ENCODE results near the gene STARD7. TPM values are rescaled to one million over a fixed set of nuclear protein-coding genes. Genes with fewer than 3 reads are reported as not detected.

STARD7 gene
- total RNA-seq, 2 donors from 2014 or later, result 68.5 to 91.3 TPM

- no peaks in the 10 kb centered on the region for H3K36me3 ChIP-seq (replicated peaks in 1 of 2; ENCODE audit: insufficient read depth in 1 of 2, low read depth in 2 of 2)
- no peak overlapping the region for H3K4me3 ChIP-seq
- ATAC-seq (no peak), DNase-seq (no peak)
- WGBS, 2 donors, result 86 to 91% methylated on average over 7 to 9 of the region's 9 CpGs
- no peaks in the 10 kb centered on the region for H3K27me3 ChIP-seq
- intact Hi-C loops (cut with DNase I), result no loop called here
- peaks cover 24% of the 10 kb centered on the region for H3K4me1 ChIP-seq
- TF ChIP-seq POLR2A (IDR thresholded peaks at IDR 0.05), result no peak
- TF ChIP-seq, protein P1, sequence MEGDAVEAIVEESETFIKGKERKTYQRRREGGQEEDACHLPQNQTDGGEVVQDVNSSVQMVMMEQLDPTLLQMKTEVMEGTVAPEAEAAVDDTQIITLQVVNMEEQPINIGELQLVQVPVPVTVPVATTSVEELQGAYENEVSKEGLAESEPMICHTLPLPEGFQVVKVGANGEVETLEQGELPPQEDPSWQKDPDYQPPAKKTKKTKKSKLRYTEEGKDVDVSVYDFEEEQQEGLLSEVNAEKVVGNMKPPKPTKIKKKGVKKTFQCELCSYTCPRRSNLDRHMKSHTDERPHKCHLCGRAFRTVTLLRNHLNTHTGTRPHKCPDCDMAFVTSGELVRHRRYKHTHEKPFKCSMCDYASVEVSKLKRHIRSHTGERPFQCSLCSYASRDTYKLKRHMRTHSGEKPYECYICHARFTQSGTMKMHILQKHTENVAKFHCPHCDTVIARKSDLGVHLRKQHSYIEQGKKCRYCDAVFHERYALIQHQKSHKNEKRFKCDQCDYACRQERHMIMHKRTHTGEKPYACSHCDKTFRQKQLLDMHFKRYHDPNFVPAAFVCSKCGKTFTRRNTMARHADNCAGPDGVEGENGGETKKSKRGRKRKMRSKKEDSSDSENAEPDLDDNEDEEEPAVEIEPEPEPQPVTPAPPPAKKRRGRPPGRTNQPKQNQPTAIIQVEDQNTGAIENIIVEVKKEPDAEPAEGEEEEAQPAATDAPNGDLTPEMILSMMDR (IDR thresholded peaks at IDR 0.05), result no peak
- H3K27ac ChIP-seq, result no peak overlapping the region
- H3K9me3 ChIP-seq, result no peaks in the 10 kb centered on the region
Observed at GRCh38 chr2:96147593-96148201, 60.9 kb downstream of the STARD7 start.

GRCh38 chr2:96146881-96147592 lies 61.6 kb downstream of the STARD7 start:
- H3K4me1 ChIP-seq, result peaks cover 24% of the 10 kb centered on the region
- 61 to 81% methylated on average over 5 to 9 of the region's 9 CpGs for WGBS, 2 donors
- H3K36me3 ChIP-seq (replicated peaks in 1 of 2; ENCODE audit: insufficient read depth in 1 of 2, low read depth in 2 of 2), result no peaks in the 10 kb centered on the region
- no peak for TF ChIP-seq POLR2A (IDR thresholded peaks at IDR 0.05)
- TF ChIP-seq, protein P1 (IDR thresholded peaks at IDR 0.05), result no peak
- H3K4me3 ChIP-seq, result no peak overlapping the region
- DNase-seq, result no peak
- ATAC-seq, result no peak
- intact Hi-C loops (cut with DNase I), result no loop called here
- no peaks in the 10 kb centered on the region for H3K27me3 ChIP-seq
- H3K9me3 ChIP-seq, result no peaks in the 10 kb centered on the region
- H3K27ac ChIP-seq, result peak overlapping the region in 1 of 4 donors; percentile 69

GRCh38 chr2:96146153-96146880 lies 62.3 kb downstream of the STARD7 start:
- H3K9me3 ChIP-seq, result no peaks in the 10 kb centered on the region
- H3K27ac ChIP-seq, result peak overlapping the region in 2 of 4 donors; percentile 15 to 69
- H3K4me3 ChIP-seq, result no peak overlapping the region
- no peaks in the 10 kb centered on the region for H3K27me3 ChIP-seq
- DNase-seq (peak in 2 of 4 donors; percentile 22 to 54), ATAC-seq (no peak)
- 63 to 79% methylated on average over 16 to 19 of the region's 20 CpGs for WGBS, 2 donors
- peaks cover 24% of the 10 kb centered on the region for H3K4me1 ChIP-seq
- TF ChIP-seq, protein P1 (IDR thresholded peaks at IDR 0.05), result no peak
- peak in 1 of 3 donors; percentile 19 for TF ChIP-seq POLR2A (IDR thresholded peaks at IDR 0.05)
- intact Hi-C loops (cut with DNase I), result no loop called here
- no peaks in the 10 kb centered on the region for H3K36me3 ChIP-seq (replicated peaks in 1 of 2; ENCODE audit: insufficient read depth in 1 of 2, low read depth in 2 of 2)

DNA sequence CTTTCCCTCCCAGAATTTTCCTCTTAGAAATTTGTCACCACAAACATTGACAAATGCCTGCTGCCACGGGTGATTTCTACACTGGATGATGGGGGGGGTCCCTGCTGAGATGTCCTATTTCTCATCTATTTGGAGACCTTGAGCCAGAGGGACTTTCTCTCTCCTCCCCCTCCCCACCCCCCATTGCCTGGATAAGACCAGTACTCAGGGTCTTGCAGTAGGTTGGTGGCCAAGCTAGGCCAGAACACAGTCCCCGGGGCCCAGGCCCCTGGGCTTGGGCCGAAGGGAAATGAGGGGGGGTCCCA lies 62.8 kb downstream of the STARD7 start:
- H3K36me3 ChIP-seq (replicated peaks in 1 of 2; ENCODE audit: insufficient read depth in 1 of 2, low read depth in 2 of 2), result no peaks in the 10 kb centered on the region
- no peak for TF ChIP-seq POLR2A (IDR thresholded peaks at IDR 0.05)
- intact Hi-C loops (cut with DNase I), result no loop called here
- no peaks in the 10 kb centered on the region for H3K9me3 ChIP-seq
- H3K4me1 ChIP-seq, result peaks cover 24% of the 10 kb centered on the region
- peak overlapping the region in 3 of 4 donors; percentile 15 to 69 (median 31) for H3K27ac ChIP-seq
- DNase-seq (peak in 1 of 4 donors; percentile 13), ATAC-seq (no peak)
- H3K27me3 ChIP-seq, result no peaks in the 10 kb centered on the region
- H3K4me3 ChIP-seq, result no peak overlapping the region
- WGBS, 2 donors, result 0 to 47% methylated on average over 1 to 3 of the region's 3 CpGs

Data from body of pancreas (tissue), 4 donors.